Gastroesophageal sphincter (tissue), 4 donors: ENCODE measurements around the gene TOX4. TPM values are rescaled to one million over a fixed set of nuclear protein-coding genes. Genes with fewer than 3 reads are reported as not detected.

Experiments used
- ATAC-seq: fragments of 150-250 bp; one replicate; pipeline ENCODE4 v1.9.1; 2016; ENCODE audit warnings: mild to moderate bottlenecking, moderate library complexity
- H3K27ac ChIP-seq, 4 donors: fragments of 200-600 bp; sonication (generic) in 3 of 4; 1 replicate in 3 of 4; 2 replicates in 1 of 4; pipeline ENCODE4 v1.5.1; 2016 to 2019
- H3K27me3 ChIP-seq: fragments of 200-600 bp; sonication (generic); one replicate; pipeline ENCODE4 v1.5.1; 2019
- H3K36me3 ChIP-seq, 2 donors: fragments of 200-600 bp; sonication (generic); one replicate each; pipeline ENCODE4 v1.5.1; 2019; ENCODE audit warnings: control low read depth in 1 of 2
- H3K4me1 ChIP-seq, 3 donors: fragments of 200-600 bp; sonication (generic); 1 replicate in 2 of 3; 2 replicates in 1 of 3; pipeline ENCODE4 v1.5.1; 2016 to 2019; ENCODE audit warnings: control low read depth in 2 of 3
- H3K4me3 ChIP-seq, 2 donors: fragments of 200-600 bp; sonication (generic); one replicate each; pipeline ENCODE4 v1.5.1; 2019; ENCODE audit warnings: mild to moderate bottlenecking in 1 of 2, moderate library complexity in 1 of 2
- H3K9me3 ChIP-seq, 3 donors: fragments of 200-600 bp; sonication (generic); one replicate each; pipeline ENCODE4 v1.5.1; 2017 to 2019; ENCODE audit warnings: control low read depth in 2 of 3
- EP300 ChIP-seq: sonication (generic); formaldehyde crosslinking; IDR thresholded peaks from one replicate; pipeline ENCODE4 v1.6.1; 2017; ENCODE audit warnings: antibody characterized with exemption, mild to moderate bottlenecking
- POLR2A ChIP-seq, 2 donors: fragments of 450-650 bp; IDR thresholded peaks; one replicate each; pipeline ENCODE4 v1.6.1; 2017; ENCODE audit warnings: antibody characterized with exemption in 2 of 2, mild to moderate bottlenecking in 2 of 2, moderate library complexity in 1 of 2
- POLR2AphosphoS5 ChIP-seq: sonication (generic); formaldehyde crosslinking; IDR thresholded peaks from one replicate; pipeline ENCODE4 v1.6.1; 2017; ENCODE audit warnings: antibody characterized with exemption
- WGBS, 2 donors: methylation state at CpG; one replicate each; pipeline ENCODE4 v1.1.5; 2018; ENCODE audit warnings: low coverage in 1 of 2; 5-methylcytosine and 5-hydroxymethylcytosine counted together
- total RNA-seq, 4 donors: library from RNA; depleted of rRNA; stranded (reverse); fragments of >200 nt; gene quantifications; one replicate each; pipeline ENCODE4 v1.1.0, GENCODE V29; 2016
- TF ChIP-seq, protein P1 (sequence below), 4 experiments: fragments of 200-600 bp in 2 of 4; fragments of 450-650 bp in 2 of 4; sonication (generic) in 1 of 4; IDR thresholded peaks; one replicate each; pipeline ENCODE4 v1.5.1; 2017 to 2019; ENCODE audit warnings: antibody characterized with exemption in 4 of 4, mild to moderate bottlenecking in 2 of 4, moderate library complexity in 2 of 4

The TOX4 gene
- total RNA-seq, 4 donors from 2014 or later, result 39.8 to 82.4 (median 62.3) TPM

DNA sequence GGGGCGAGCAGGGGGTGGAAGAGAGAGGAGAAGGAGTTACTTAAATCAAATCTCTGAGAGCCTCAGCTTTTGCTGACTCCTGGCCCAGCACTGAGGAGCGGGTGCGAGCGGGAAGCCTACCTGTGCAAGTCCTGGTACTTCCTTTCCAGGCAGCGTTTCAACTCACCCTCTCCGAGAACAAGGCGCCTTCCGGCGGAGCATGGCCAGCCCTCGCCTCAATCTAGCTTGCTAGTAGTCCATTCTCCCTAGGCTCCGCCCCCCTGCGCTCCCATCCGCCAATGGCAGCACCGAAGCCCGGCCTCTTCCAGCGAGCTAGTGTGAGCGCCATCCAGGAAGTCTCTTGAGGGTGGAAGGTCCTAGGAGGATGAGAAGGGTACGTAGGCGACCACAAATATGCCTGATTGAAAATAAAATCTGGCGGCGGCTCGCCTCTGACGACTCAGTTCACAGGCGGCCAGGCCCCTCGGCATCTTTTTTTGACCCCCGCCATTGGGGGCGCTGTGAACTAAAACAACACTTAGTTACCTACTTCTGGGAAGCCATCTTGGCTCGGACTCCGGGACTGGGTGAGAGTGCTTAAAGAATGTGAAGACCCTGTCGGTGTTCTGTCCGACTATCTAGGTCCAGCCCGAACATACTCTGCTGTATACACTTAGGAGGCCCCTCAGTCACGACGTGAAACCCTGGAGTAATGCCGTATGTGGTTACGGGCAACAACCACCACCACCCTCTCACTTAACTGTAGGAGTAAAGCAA is 20.9 kb upstream of the TOX4 start, which contains the start of gene CHD8:
TSS of gene CHD8 (minus strand) at position 212 of the 756 bp plus-strand sequence. CDS start 24,480 bp downstream, outside the sequence.
- Histone ChIP-seq H3K27me3 (no peaks in the 10 kb centered on the region), H3K9me3 (no peaks in the 10 kb centered on the region), H3K4me1 (peaks cover 0 to 43% (median 9%) of the 10 kb centered on the region in 3 donors), H3K36me3 (peaks cover 0 to 32% of the 10 kb centered on the region in 2 donors), H3K4me3 (peak within 1 kb of the TSS; percentile 68 to 88), H3K27ac (peak within 1 kb of the TSS; percentile 89 to 96 (median 94))
- ATAC-seq, result peak; percentile 100
- 0% methylated on average over 4 to 7 of the region's 36 CpGs for WGBS, 2 donors
- TF ChIP-seq EP300 (no peak), POLR2A (IDR thresholded peaks at IDR 0.05) (peak in 1 of 2 donors; percentile 27), POLR2AphosphoS5 (peak; percentile 56)
- TF ChIP-seq, protein P1, sequence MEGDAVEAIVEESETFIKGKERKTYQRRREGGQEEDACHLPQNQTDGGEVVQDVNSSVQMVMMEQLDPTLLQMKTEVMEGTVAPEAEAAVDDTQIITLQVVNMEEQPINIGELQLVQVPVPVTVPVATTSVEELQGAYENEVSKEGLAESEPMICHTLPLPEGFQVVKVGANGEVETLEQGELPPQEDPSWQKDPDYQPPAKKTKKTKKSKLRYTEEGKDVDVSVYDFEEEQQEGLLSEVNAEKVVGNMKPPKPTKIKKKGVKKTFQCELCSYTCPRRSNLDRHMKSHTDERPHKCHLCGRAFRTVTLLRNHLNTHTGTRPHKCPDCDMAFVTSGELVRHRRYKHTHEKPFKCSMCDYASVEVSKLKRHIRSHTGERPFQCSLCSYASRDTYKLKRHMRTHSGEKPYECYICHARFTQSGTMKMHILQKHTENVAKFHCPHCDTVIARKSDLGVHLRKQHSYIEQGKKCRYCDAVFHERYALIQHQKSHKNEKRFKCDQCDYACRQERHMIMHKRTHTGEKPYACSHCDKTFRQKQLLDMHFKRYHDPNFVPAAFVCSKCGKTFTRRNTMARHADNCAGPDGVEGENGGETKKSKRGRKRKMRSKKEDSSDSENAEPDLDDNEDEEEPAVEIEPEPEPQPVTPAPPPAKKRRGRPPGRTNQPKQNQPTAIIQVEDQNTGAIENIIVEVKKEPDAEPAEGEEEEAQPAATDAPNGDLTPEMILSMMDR (IDR thresholded peaks at IDR 0.05), result peak in 3 of 4 experiments; percentile 27 to 68 (median 57)

DNA sequence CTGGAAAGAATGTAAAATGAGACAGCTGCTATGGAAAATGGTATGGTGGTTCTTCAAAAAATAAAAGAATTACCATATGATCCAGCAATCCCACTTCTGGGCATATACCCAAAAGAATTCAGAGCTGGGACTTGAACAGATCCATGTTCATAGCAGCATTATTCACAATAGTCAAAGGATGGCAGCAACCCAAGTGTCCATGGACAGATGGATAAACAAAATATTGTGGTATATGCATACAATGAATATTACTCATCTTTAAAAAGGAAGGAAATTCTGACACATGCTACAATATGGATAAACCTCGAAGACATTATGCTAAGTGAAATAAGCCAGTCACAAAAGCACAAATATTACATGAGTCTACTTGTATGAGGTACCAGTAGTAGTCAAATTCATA is 9.4 kb upstream of the TOX4 start:
- Histone ChIP-seq H3K27ac (no peak overlapping the region), H3K9me3 (no peaks in the 10 kb centered on the region), H3K27me3 (no peaks in the 10 kb centered on the region), H3K36me3 (peaks cover 12 to 78% of the 10 kb centered on the region in 2 donors), H3K4me1 (no peaks in the 10 kb centered on the region), H3K4me3 (no peak overlapping the region)
- ATAC-seq, result no peak
- WGBS, 2 donors, result 17 to 40% methylated on average over 1 of the region's 1 CpG
- TF ChIP-seq, protein P1 (IDR thresholded peaks at IDR 0.05), result no peak
- TF ChIP-seq POLR2A (IDR thresholded peaks at IDR 0.05) (no peak), POLR2AphosphoS5 (no peak), EP300 (no peak)

DNA sequence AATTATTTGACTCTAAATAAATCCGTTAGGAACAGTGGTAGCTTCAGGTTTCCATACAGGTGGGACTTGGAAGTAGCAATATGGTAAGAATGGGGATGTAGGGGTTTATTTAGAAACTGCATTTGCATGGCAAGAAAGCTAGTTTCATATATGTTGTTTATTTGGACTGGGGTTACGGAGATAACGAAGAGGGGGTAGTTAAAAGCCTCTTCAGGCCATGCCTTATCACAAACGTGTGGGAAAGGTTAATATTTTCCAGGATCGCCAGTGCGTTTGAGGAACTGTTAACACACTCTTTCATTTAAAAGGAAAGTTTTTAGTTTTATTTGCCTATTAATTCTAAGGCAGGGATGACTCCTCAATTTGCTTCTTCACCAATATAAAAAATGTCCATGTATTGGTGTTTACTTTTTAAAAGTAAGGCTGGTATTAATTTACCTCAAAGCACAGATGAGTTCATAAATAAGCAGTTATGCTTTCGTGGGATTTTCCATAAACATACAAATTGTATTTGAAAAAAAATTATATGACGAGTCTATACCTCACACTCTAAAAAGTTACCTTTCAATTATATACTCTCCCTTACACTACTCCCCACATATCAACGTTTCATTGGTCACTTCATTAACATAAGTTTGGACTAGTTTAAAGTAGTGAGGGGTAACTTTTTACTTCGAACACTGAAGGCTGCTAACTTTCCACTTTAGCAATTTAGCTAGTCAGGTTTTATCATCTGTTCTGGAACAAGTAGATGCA is 1.1 kb upstream of the TOX4 start:
- TF ChIP-seq, protein P1 (IDR thresholded peaks at IDR 0.05), result no peak
- TF ChIP-seq EP300 (no peak), POLR2A (IDR thresholded peaks at IDR 0.05) (no peak), POLR2AphosphoS5 (no peak)
- no peaks in the 10 kb centered on the region for H3K27me3 ChIP-seq
- no peak for ATAC-seq
- peaks cover 0 to 43% of the 10 kb centered on the region in 2 donors for H3K36me3 ChIP-seq
- peak overlapping the region; percentile 52 to 90 for H3K4me3 ChIP-seq
- peaks cover 8 to 38% (median 16%) of the 10 kb centered on the region in 3 donors for H3K4me1 ChIP-seq
- no peaks in the 10 kb centered on the region for H3K9me3 ChIP-seq
- H3K27ac ChIP-seq, result peak overlapping the region; percentile 77 to 95 (median 92)
- WGBS, 2 donors, result 34 to 37% methylated on average over 10 of the region's 10 CpGs

DNA sequence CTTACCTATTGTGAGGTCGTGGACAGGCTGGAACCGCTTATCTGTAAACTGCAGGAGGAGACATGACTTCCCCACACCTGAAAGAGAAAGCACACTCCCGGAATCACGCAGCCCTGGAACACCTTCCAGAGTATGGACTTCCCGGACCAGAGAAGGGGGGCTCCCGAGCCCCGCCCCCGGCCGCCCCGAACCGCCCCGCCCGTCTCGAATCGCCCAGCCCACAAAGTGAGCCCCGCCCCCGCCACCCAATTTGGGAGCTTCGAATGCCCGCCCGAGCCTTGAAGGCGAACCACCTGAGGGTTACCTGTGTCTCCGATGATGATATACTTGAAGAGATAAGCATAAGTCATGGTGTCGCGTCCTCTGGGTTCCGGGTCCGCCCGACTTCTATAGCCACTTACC is 471 bp upstream of the TOX4 start:
- Histone ChIP-seq H3K9me3 (no peaks in the 10 kb centered on the region), H3K4me1 (peaks cover 8 to 38% (median 16%) of the 10 kb centered on the region in 3 donors), H3K4me3 (peak overlapping the region; percentile 52 to 90), H3K27ac (peak overlapping the region; percentile 77 to 95 (median 92)), H3K27me3 (no peaks in the 10 kb centered on the region), H3K36me3 (peaks cover 0 to 44% of the 10 kb centered on the region in 2 donors)
- ATAC-seq, result peak; percentile 85
- TF ChIP-seq, protein P1 (IDR thresholded peaks at IDR 0.05), result no peak
- TF ChIP-seq POLR2AphosphoS5, result peak; percentile 61
- WGBS, 2 donors, result 1% methylated on average over 8 of the region's 27 CpGs; no CpG with 5 or more reads in 1 of the 2 donors
